GM21447 (cell line): ENCODE data around the gene AUP1.

ENCODE experiments used
- ATAC-seq: cut with Tn5 transposase; IDR thresholded peaks from one replicate; pipeline ENCODE4 v1.9.1; 2021; ENCODE audit not compliant: unreplicated experiment

Gene AUP1

DNA sequence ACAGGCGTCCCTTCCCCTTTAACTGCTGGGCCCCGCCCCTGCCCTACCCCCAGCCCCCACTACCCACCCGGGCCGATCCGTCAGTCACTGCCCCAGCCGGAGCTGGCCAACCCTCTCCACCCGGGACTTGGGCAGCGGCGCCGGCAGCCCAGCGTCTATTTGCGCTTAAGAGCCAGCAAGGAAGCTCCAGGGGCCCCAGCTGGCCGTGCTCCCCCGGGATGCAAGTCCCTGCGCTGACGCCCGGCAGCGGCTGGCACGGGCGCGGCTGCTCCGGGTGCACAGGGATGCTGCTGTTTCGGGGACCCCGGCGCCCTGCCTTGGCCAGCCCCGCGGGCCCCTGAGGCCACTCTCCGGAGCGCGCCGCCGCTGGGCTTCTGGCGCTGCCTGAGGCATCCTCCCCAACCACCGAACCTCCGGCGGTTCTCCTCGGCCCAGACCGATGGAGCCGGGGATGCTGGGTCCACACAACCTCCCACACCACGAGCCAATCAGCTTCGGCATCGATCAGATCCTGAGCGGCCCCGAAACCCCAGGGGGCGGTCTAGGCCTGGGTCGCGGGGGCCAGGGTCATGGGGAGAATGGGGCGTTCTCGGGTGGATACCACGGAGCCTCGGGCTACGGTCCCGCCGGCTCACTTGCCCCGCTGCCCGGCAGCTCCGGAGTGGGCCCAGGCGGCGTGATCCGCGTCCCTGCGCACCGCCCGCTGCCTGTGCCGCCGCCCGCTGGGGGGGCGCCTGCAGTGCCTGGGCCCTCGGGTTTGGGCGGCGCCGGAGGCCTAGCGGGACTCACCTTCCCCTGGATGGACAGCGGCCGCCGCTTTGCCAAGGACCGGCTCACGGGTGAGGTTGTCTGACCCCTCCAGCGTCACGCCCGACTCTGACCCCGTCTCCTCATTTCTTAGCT lies 14.9 kb downstream of the AUP1 start, which contains the start of gene TLX2:
Gene TLX2 (plus strand): TSS at position 83 of the 903 bp plus-strand sequence. CDS start 357 bp downstream, at position 440.
- ATAC-seq: no peak

DNA sequence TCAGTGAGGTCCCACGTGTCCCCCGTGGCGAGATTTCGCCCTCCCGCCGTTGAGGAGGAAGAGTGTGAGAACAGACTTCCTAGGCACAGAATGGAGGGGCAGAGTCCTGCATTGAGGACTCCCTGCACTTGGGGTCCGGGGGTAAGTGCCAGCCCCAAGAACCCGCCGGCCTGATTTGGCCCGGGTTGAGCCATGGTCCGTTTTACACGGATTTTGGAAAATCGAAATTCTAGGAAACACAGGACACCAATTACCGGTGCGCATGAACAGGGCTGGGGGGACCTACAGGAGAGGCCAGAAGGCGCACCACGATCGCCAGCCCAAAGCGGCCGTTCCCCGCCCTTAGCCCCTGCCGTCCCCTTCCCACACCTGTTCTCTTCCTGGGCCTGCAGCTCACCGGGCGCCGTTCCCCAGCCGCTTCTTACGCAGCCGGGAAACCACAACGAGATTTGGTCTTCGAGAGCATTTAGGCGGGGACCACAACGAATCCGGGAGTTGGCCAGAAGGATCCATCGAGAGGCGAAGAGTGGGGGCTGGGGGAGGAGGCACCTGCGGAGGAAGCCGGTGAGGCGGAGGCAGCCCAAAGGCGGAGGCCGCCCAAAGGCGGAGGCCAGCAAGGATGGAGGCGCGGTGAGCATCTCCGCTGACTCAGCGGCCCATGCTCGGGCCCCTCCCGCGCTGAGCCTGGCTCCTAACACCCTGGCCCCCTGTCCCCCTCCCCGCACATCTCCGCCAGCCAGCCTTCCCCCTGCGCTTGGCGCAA lies 15.7 kb downstream of the AUP1 start:
- no peak for ATAC-seq

DNA sequence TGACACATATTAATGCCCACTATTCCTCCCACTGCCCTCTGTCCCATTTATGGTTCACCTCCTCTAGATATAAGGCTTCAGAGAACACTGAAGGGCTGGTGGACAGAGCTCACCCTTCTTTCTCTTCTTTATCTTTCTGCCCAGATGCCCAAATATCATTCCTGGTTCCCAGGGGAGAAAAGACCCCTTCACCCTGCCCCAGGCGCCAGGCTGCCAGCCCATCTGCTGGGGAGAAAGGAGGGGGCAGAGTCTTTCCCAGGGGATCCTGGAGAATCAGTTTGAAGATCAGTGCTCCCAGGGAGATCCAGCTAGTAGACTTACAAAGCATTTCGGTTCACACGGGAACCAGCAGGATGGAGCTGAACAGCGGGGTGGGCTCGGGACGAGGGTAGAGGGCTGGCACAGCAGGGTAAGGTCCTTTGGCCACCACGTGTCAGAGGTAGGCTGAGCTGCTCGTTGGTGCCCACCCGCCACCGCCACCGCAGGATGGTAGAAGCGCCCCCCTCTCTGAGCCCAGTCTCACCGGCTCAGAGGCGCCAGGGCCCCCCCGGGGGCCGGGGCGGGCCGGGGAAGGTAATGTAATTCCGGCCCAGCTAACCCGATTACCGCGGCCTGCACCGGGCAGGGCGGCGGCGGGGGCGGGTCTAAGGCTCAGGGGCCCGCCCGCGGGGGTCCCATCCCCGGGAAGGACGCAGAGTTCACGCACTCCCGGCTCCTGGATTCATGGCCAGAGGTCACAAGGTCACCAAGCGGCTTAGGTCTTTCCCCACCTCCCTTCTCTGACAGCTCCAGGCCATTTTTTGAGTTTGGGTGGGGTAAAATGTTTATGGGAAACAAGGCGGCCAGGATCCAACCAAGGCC lies 16.5 kb downstream of the AUP1 start:
- ATAC-seq: no peak

DNA sequence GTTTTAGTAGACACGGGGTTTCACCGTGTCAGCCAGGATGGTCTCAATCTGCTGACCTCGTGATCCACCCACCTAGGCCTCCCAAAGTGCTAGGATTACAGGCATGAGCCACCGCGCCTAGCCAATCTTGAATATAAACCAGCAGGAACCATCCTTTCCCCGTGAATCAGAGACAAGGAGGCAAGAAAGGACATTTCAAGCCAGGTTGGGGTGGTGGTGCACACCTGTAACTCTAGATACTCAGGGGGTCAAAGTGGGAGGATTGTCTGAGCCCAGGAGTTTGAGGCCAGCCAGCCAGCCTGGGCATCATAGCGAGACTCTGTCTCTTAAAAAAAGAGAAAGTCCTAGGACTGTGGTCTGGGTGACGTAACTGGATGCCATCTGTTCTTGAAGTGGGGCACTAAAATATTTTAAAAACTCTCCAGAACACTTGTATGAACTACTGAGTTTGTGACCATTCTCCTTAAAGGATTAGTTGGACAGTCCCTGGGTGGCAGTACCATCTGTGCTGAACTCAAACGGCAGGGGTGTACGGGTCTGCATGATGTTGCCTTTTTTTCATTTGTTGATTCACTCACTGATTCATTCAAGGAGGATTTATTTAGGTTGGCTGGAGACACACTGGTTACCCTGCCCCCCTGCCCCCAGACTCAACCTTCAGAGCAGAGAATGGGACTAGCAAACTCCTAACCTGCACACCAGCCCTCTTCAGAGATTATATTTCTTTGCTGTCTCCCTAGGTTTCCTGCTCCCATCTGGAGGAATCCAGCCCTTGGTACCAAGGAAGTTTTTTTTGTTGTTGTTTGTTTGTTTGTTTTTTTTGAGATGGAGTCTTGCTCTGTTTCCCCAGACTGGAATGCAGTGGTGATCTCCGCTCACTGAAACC lies 18.2 kb downstream of the AUP1 start:
- ATAC-seq: no peak

DNA sequence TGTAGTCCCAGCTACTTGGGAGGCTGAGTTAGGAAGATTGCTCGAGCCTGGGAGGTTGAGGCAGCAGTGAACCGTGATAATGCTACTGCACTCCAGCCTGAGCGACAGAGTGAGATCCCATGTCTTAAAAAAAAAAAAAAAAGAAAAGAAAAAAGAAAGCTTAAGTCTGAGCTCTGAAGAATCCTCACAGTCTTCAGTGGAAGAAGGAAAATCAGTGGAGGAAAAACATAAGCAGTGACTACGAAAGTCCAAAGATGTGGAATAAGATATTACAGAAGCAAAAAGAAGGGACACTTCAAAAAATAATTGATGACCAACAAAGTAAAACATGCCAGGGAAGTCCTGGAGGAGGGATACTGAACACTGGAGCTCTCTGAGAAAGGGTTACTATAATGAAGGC lies 19.2 kb downstream of the AUP1 start:
- no peak for ATAC-seq

DNA sequence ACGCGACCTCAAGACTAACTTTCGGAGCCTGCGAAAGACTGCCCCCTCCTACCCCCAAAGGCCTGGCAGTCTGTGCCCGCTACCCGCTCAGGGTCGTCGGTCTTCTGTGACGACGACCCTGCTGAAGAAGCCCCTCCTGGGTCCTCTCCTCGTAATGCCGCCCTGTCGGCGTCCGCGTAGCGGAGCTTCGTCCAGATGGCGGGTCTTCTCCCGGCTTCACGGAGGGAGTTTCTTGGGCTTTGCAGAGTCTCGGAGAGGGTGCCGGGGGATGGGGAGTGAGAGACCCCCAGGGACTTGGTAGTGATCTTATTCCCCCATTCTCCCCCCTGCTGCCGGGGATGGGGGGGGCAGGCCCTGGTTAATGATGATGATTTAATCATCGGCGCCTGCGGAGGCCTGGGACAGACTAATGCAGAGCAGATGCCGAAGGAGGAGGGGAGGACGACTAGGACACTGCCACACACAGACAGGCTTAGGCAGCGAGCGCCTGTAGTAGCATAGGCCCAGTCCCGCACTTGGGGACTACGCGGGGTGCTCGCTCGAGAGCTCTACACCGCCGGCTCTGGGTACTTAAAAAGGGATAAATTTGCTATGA lies 21.5 kb downstream of the AUP1 start:
- ATAC-seq: no peak

DNA sequence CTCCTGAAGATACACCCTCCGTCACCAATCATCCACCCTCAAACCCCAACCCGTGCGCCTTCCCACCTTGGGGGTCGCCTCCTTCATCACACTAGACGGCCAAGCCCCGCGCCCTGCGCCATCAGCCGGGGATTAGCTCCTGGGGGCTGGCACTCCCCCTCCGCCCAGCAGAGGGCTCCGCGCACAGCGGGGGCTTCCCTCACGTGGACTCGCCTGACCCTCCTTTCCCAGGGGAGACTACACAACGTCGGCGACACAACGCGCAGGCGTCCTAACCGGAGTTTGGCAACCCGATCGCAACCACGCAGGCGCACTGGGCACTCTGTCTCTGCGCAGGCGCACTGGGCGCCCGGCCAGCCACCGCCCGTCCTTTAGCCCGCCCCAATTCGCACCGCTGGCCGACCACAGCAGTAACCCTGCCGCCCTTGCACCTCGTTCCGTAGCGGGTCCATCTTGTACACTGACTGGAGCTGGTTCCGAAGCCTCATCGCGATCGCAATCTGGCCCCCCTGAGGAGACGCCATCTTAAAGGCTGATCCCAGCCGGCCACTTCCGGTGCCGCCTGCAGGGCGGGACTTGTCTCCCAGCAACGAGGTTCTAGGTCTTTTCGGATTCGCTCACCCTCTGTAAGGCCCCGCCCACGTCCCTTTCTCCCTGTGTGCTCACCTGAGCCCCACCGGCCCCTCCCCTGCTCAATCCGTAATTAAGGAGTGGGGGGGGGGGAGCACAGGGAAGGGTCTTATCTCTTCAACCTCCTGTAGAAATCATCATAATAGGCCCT lies 22.2 kb downstream of the AUP1 start, which contains the start of gene PCGF1:
Gene PCGF1 (minus strand): TSS at position 551 of the 781 bp plus-strand sequence. CDS start 27 bp downstream, at position 524.
- ATAC-seq: peak; percentile 91

DNA sequence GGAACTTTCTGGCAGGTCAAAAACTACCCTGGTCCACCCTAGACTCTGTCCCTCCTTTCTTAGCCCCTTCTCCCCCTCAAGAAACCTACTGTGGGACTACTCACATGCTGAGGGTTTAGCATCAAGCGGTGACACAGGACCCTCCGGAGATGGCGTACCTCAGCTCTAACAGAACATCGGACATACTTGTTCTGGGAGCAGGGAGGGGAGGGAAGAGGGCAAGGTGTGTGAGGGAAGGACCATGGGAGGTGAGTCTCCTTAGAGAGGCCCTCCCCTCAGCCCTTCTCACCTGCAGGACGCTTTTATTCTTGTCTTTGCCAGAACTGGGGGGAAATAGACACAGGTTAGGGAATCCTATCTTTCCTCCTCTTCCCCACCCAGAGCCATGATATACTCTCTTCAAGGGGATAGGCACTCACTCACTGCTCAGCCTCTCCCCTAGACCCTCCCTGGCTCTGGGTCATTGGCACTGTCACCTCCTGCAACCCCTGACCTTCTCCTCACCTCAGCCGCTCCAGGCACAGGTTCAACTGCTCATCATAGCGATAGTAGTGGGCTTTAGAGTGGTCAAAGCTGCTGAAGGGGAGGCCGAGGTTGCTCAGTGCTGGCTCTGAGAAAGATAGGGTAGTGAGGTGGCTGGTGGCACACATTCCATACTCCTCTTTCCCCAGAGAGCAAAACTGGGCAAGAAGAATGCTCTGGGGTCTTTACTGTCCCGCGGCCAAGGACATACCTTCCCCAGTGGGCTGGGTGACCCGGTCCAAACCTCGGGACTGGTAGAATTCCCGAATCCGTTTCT lies 23.9 kb downstream of the AUP1 start:
- no peak for ATAC-seq

DNA sequence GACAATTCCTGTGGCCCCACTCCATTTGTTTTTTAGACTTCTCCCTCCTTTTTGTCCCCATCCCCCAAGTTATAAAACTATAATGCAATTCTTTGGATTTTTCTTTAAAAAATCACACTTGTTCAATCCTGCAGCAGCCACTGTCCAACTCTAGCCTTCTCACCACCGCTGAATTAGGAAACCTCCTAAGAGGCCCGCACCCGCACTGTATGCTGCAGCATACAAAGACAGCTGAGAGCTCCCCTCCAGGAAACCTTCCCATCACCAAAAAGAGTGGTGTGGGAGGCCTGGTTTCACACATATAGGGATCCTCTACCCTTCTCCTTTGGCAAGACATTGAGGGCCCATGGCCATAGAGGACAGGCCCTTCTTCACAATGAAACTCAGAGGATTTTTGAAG lies 24.9 kb downstream of the AUP1 start:
- ATAC-seq: no peak

DNA sequence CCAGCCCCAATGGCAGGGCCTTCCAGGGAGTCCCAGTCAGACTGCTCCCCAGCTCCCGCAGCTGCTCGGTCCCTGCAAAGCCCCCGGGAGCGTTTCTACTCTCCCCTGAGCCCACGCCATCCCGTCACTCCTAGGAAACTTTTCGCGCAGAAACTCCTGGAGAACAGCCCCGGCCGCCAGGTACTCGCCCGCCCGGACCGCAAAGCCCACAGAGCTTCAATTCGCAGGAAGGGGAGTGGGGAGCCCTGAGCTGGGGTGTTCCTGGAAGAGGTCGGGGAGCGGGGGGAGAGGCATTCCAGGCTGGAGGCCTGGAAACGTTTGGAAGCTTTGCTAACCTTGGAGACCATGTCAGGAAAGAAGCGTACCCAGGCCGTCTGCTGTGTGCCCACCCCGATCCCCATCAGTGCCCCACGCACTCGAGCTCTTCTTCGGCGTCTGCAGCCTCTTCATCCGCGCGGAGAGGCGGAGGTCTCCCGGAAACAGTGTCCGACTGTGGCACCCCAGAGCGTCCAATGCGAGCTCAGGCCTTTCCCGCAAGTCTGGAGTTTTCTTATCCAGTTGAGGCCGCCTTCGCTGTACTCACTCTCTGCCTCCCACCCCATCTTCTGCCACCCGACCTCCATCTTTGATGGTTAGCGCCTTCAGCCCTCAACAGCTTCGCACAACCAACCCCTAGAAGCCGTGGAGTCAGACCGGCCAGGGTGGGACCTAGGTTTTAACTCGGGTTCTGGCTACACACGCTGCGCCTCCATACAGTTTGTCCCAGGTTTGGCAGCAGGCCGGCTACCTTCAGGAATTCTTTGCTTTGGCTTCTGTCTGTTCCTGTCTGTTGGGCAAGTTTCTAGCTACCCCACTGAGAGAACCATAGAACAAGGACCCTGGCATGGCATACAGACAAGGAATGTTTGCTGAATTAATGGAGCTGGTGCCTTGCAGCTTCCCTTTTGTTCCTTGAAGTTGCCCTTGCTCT lies 25.7 kb downstream of the AUP1 start:
- ATAC-seq: no peak

DNA sequence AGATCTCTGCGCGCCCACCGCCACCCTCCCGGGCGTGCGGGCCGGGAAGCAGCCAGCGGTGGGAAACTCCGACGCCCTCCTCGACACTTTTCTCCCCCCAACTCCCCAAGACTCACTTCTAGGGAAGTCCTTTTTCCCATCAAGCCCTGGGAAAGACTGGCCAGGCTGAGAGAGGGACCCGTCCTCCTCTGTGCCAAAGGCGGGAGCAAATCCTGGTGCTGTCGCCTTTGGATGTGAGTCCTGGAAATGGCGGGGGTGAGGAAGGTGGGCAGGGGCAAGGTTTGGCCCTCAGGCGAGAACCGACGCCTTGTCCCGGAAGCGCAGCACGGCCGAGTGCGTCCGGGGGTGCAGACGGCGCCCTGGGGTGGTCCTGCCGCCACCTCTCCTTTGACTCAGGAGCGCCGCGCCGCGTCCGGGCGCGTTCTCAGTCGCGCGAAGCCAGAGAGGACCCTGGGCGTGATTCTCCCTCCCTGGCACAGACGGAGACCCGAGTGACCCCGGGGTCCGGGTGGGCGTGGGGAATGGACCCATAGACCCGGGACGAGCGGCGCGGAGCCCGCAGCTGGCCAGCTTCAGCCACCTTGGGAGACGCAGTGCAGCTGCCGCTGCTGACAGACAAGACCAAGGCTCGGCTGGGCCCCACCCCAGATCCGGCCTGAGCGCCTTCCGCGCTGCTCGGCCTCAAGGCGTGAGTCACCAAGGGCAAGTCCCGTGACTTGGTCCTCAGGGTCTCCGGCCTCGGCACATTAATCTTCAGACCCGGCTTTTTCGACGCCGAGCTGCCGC lies 26.6 kb downstream of the AUP1 start:
- peak; percentile 26 for ATAC-seq

DNA sequence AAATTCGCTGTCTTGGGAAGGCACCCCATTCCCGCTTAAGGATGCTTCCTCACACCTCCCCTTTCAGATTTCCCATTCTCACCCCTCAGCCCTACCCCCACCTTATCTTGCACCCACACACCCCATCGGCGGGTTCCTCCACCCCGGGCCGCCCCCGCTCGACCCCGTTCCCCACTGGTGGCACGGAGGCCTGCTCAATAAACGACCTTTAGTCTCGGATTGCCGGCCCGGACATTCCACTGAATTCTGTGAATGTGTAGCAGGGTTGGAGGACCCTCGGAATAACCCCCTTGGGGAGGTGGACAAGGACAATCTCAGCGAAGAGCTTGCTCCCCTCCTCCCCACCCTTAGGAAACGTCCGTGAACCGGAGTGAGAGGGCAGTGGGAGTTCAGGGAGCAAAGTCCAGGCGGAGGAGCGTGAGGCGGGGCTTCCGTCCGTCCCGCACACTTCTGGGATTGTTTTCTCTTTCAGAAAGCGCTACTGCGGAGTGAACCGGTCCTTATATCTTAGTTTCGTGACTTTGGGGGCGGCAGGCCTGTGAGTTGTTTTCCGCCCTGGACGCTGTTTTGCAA lies 27.3 kb downstream of the AUP1 start:
- ATAC-seq: no peak

DNA sequence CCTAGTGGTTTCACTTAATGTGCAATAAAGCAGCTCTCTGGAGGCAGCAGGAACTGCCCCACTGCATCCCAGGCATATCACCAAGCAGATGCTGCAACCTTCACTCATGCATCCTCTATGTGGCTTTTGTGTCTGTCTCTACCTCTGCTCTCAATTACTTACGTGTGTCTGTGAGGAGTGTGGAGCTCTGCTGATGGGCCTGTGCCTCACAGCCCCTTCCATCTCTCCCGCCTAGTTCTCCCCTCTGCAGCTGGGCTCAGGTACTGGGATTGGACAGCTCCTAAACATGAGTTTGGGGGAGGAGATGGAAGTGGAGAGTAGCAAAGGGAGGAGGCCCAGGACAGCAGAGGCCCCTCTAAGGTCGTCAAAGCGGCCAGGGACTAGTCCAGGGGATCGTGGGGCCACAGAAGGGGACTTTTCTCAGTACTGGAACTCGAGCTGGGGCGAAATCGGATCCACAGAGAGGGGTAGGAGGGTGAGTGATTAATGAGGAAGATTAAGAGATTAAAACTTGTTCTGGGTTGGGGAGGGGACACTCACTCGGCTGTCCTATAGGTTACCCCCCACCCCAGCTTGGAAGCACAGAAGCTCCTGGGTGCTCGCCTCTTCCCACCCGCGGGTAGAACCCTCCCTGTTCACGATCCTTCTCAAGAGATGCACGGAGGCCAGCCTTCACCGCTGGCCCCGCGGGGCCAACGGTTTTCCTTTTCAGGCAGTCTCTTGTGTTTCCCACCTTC lies 28.0 kb downstream of the AUP1 start:
- no peak for ATAC-seq

DNA sequence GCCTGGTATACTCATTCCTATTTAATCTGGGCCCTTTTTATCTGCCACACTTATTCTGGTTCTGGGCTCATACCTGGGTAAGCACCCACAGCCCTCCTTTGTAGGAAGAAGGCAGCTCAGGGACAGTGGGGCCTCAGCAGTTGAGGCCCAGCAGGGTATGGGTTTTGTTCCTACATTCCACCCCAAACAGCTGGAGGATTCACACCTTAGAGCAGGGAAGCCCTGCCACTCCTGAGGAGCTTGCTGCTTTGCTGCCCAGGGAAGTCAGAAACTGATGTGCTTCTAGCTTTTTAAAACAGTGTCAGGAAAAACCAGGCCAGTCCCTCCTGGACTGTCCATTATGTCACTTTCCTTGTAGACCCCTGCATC lies 28.9 kb downstream of the AUP1 start:
- ATAC-seq: no peak

DNA sequence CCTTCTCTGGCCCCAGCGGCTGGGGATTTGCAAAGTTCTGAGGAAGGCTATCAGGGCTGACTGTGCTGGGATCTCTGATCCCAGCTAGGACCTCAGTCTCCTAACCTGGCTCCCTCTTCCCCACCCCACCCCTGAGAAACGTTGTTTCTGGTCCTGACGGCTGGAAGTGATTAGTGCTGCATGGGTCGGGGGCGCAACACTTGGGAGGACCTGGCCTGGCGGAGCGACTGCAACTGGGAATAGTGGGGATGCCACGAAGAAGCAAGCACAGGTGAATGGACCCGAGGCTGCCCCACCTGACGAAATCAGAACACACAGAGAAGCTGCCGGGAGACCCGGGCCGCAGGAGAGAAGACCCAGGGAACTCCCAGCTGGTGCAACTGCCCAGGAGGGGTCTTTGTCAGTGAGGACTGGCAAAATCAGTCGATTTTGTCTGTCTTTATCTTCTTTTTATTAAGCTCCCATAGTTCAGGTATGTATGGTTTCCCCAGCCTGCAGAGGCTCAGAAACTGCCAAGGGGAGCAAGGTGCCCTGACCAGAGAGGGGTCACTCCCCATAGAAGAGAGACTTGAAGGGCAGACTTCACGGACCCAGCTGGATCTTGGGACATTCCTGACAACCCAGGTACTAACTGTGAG lies 29.4 kb downstream of the AUP1 start:
- ATAC-seq: no peak
